Astrocyte of the spinal cord (primary cell): ENCODE data around the gene TASP1.

Experiments
- DNase-seq: peaks from one replicate; pipeline ENCODE4 v3.0.0; 2011; ENCODE audit warnings: low read depth, low spot score
- H3K4me3 ChIP-seq: 2 replicates; pipeline ENCODE4 v1.5.1; 2011; ENCODE audit warnings: low read depth, mild to moderate bottlenecking, low read length, moderate library complexity
- in situ Hi-C: cut with HindIII; loops from 2 replicates; pipeline ENCODE4 v1.10.0; 2017; ENCODE audit warnings: low sequenced_read_pairs
- TF ChIP-seq, protein P1 (sequence below): IDR thresholded peaks from 2 replicates; pipeline ENCODE4 v1.5.1; 2012; ENCODE audit warnings: low read depth, mild to moderate bottlenecking, low read length, inconsistent platforms

TASP1 gene

DNA sequence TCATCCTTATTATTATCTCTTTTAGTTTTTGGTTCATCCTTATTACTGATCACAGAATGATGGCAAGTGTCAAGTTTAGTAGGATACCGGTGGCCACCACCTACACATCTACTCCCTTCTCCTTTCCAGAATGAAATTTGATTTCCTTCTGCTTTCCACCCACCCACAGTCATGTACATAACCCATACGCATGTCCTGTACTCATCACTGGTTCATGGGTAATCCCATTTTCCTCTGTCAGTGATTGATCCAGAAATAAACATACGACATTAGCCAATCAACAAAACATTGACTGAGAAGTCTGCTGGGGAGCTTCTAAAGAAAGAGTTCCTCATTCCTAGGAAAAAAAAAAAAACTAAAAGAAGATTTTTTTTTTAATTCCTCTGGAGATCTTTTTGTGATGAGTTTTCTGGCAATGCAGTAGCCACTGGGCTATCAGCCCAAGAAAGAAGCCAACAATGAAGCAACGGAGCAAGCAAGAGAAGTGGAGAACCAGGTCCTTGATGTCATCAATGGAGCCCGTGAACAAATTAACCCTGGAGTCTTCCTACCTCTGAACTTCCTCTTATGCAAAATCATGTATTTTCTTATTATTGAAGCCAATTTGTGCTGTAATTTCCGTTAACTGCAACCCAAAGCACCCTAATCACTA is 127.8 kb downstream of the TASP1 start:
- TF ChIP-seq, protein P1, sequence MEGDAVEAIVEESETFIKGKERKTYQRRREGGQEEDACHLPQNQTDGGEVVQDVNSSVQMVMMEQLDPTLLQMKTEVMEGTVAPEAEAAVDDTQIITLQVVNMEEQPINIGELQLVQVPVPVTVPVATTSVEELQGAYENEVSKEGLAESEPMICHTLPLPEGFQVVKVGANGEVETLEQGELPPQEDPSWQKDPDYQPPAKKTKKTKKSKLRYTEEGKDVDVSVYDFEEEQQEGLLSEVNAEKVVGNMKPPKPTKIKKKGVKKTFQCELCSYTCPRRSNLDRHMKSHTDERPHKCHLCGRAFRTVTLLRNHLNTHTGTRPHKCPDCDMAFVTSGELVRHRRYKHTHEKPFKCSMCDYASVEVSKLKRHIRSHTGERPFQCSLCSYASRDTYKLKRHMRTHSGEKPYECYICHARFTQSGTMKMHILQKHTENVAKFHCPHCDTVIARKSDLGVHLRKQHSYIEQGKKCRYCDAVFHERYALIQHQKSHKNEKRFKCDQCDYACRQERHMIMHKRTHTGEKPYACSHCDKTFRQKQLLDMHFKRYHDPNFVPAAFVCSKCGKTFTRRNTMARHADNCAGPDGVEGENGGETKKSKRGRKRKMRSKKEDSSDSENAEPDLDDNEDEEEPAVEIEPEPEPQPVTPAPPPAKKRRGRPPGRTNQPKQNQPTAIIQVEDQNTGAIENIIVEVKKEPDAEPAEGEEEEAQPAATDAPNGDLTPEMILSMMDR, result no peak
- DNase-seq, result no peak
- H3K4me3 ChIP-seq, result no peak overlapping the region
- in situ Hi-C loops, result no loop called here

DNA sequence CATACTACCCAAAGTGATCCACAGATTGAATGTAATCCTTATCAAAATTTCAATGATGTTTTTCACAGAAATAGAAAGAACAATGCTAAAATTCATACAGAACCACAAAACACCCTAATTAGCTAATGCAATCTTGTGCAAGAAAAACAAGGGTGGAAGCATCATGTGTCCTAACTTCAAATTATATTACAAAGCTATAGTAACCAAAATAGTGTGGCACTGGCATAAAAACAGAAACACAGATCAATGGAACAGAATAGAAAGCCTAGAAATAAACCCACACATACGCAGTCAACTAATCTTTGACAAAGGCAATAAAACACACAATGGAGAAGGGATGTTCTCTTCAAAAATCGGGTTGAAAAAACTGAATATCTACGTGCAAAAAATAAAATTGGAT is 131.1 kb downstream of the TASP1 start:
- in situ Hi-C loops, result no loop called here
- TF ChIP-seq, protein P1, result no peak
- DNase-seq, result no peak
- H3K4me3 ChIP-seq, result no peak overlapping the region

DNA sequence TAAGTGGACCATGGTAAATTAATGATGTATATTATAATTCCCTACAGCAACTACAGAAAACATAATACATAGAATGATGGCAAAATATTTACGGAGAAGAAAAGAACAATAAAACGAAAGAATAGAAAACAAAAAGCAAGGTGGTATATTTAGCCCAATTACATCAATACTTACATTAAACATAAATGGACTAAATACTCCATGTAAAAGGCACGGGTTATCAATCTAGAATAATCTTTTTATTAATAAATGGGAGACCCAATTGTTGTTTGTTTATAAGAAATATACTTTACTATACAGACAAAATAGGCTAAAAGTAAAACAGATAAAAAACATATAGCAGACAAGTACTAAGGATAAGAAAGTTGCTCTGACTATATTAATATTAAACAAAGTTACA is 137.2 kb downstream of the TASP1 start:
- no peak for DNase-seq
- TF ChIP-seq, protein P1, result no peak
- in situ Hi-C loops, result no loop called here
- no peak overlapping the region for H3K4me3 ChIP-seq

DNA sequence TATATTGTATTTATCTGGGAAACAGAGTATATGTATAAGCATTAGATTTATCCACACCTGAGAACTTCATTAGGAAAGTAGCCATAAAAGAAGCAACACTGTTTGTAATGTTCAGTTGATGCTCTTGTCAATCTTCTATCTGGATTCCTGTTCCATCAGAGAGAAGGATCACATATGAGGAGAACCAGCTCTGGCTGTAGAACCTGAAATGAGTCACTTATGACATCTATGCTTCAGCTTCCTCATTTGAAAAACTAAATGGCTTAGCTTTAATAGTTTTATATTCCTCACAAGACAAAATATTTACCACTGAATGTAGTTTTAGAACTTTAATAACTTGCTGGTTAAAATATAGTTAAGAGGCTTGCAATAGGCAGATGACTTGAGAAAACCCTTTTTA is 144.7 kb downstream of the TASP1 start:
- TF ChIP-seq, protein P1, result no peak
- in situ Hi-C loops, result no loop called here
- no peak for DNase-seq
- H3K4me3 ChIP-seq, result no peak overlapping the region

DNA sequence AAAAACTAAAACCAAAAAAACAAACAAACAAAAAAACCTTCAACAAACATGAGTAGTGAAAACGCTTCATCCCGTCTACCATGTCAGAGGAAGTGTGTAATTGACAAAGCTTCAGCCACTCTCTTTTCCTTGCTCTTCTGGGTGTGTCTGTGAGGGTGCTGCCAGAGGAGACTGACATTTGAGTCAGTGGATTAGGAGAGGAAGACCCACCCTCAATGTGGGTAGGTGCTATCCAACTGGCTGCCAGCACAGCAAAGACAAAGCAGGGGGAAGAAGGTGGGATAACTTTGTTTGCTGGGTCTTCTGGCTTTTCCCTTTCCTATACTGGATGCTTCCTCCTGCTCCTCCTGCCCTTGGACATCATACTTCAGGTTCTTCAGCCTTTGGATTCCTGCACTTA is 145.6 kb downstream of the TASP1 start:
- H3K4me3 ChIP-seq, result no peak overlapping the region
- DNase-seq, result no peak
- in situ Hi-C loops, result no loop called here
- TF ChIP-seq, protein P1, result no peak

DNA sequence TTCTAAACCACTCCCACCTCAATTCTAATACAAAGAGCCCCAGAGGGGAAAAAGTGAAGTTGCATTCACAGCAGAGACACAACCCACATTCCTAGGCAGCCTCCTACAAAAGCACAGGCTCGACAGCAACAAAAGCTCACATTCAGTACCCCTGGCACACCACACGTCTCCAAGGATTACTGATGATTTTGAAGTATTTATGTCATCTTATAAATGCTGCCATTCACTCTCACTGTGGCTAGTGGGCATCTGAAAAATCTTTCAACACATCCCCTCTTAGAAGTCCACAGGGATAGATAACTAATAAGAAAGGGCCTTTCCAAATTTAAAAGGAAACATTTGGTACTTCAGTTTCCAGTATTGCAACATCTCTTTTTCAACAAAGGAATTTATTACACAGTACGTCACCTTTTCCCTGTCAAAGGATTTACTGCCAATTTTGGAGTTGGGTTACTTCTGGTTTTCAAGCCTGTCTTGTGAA is 146.7 kb downstream of the TASP1 start:
- in situ Hi-C loops, result no loop called here
- DNase-seq, result peak; percentile 45
- H3K4me3 ChIP-seq, result no peak overlapping the region
- TF ChIP-seq, protein P1, result no peak
